Stimulated activated CD8-positive, alpha-beta memory T cell treated with anti-CD3 and anti-CD28 coated beads, Interleukin-2, amount 100 ng/mL, for 1 hour (primary cell): ENCODE data around the gene THAP10.
"Not testable (repeated sequence)": the region's sequence is repeated elsewhere in the genome, so short reads cannot be mapped to it uniquely, and the experiment has no call there.

Experiments used
- DNase-seq, 2 donors: peaks; one replicate each; pipeline ENCODE4 v3.0.0-alpha.2; 2020; ENCODE audit warnings: low read depth in 2 of 2

THAP10 gene

DNA sequence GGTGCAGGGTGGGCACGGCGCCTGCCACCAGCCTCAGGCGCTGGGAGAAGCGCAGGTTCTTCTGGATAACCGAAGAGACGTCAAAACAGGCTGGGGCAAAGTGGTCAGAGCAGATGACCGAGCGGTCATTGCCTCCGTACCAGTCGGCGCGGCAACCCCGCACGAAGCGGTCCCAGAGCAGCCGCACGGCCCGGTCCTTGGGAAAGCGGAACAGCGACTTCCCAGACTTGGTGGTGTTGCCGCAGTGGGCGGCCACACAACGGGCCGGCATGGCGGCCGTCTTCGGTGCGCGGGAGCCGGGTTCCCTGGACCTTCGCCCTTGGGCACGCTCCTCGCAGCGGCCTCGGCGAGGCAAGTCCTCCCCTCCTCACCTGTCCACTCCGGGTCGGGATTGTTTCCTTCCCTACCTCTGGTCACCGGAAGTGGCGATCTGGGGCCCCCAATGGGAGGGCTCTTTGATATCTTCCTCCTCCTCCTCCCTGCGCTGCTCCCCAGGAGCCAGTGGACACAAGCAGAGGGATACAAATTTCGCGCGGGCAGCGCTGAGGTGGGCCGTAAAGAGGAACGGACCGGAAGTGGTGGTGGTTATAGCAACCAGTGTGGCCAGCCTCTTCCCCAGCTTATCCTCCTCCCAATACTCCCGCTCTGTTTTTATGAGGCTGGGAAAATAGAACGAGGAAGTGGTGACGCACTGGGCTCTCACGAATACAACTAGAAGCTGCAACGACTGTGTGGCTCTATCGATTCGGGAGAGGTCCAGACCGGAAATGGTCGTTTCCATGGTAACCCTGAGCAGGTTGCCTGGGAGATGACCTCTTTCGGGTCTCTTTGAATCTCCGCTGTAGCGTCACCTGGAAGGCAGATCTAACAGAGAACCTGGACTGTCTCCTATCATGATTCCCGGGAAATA, at the start of gene THAP10, which contains the start of gene LRRC49:
THAP10 (minus strand) TSS at position 432 of the 910 bp plus-strand sequence; CDS start at position 271, 161 bp downstream.
LRRC49 (plus strand) TSS at position 825 of the 910 bp plus-strand sequence; CDS start at position 894, 69 bp downstream.
- DNase-seq = no peak

DNA sequence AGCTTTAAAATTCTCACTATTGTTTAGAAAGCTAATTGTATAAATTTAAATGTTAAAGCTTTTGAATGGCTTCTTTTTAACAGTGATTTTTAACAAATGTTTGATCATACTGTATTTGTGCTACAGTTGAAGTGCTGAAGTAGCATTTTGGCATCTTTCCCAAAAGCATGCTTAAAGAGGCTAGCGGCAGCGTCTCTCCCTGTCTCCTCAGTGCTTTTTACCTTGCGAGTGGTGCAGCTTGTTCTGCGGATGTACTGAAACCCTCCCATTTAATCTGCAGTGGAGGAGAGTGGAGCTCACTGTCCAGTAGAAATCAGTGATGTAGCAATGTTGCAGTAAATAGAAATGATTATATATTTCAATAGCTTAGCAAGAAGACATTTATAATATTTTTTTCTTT, 44.1 kb upstream of the THAP10 start:
- no peak for DNase-seq

DNA sequence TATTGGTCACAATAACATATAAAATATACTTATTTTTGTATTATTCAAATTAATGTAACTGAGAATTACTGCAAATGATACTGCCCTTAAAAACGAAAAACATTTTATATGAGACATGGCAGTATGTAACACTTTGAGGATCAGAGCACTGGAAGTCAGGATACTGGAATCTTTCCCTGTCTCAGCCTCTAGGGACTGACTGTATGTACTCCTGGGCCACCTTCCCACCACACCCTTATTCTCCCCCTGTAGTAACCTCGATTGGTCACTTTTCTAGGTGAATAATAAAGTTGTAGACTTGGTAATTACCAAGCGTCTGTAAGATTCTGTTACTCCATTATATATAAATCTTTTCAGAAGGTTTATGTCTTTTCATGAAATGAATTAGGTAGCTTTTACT, 43.4 kb upstream of the THAP10 start:
- no peak for DNase-seq

DNA sequence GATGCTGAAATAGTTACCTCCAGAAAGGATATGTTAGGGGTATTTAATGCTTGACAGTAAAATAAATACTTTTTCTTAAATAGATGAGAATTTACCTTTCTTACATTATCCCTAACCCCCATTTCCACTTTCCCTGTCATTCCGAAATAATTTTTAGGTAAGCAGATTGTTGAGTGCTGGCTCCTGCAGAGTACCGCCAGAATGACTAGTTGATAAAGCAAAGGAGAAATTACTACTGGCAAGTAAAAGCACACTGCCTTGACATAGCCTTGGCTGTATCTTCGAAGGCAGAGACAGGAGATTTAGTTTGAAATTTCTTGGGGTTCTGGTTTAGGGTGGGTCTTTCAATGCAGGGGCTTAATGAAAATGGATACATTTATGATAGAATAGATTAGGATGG, 41.2 kb upstream of the THAP10 start:
- no peak for DNase-seq

DNA sequence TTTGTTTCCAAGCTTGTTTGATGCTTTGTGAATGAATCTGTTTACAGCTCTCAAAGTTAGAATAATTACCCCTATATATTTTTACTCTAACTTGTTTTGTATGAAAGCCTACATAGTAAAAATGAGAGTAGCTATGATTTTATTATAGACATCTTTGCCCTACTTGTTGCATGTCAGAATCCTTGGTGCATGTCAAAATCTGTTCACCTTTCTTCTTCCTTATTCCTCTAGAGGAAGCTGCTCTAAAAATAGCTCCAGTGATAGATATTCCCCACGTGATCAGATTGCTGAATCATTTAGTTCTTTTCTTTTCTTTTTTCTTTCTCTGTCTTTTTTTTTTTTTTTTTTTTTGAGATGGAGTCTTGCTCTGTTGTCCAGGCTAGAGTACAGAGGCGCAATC, 40.2 kb upstream of the THAP10 start:
- DNase-seq = no peak

DNA sequence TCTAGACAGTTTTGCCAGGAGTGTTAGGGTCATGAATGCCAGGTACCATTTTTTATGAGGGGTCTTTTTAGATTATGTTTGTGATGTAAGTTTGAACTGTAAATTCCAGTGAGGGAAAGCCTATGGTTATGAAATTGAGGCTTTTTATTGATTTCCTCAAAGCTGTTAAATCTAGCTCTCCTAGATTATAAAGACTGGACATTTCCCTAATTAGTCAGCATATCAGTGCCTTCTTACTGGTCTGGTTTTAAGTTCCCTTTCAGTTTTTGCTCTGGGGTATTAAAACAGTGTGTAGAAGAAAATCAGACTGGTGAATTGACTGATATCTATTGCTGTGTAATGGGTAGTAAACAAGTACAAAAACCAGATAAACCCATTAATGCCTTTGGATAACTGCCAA, 39.6 kb upstream of the THAP10 start:
- no peak for DNase-seq

DNA sequence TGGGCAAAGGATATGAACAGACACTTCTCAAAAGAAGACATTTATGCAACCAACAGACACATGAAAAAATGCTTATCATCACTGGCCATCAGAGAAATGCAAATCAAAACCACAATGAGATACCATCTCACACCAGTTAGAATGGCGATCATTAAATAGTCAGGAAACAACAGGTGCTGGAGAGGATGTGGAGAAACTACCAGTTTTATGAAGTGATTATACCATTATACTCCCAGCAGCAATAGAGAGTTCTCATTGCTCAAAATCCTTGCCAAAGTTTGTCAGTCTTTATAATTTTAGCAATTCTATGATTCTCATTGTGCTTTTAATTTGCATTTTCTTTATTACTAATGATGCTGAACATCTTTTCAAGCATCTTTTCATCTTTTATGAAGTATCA, 34.7 kb upstream of the THAP10 start:
- DNase-seq = not testable (repeated sequence)

DNA sequence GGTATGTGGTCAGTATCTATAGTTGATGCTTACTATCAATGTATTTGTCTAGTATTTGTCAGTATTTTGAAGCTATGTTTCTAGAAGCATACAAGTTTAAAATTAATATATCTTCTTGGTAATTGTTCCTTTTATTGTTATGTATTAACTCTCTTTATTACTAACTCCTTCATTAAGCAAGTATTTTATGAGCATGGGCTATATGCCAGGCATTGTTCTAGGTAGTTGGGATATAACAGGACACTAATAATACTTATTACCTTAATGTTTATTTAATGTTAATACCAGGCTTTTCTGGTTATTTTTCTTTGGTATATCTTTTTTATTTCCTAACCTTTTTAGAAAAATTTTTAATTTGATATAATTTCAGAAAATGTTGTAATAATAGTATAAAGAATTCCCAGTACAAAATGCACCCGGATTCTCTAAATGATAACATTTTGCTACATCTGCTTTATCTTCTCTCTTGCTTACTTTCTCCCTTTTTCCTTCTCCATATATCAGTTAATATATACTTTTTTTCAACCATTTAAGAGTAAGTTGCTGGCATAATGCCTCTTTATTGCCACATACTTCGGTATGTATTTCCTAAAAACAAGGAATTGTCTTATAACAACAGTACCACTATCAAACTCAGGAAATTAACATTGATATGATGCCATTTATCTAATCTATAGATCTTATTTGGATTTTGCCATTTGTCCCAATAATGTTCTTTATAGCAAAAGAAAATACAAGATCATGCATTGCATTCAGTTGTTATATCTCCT, 31.3 kb upstream of the THAP10 start:
- no peak for DNase-seq

DNA sequence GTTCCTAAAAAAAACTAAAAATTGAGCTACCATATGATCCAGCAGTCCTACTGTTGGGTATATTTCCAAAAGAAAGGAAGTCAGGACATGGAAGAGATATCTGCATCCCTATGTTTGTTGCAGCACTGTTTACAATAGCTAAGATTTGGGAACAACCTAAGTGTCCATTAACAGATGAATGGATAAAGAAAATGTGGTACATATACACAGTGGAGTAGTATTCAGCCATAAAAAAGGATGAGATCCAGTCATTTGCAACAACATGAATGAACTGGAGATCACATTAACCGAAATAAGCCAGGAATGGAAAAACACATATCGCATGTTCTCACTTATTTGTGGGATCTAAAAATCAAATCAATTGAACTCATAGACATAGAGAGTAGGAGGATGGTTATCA, 29.9 kb upstream of the THAP10 start:
- DNase-seq = no peak

DNA sequence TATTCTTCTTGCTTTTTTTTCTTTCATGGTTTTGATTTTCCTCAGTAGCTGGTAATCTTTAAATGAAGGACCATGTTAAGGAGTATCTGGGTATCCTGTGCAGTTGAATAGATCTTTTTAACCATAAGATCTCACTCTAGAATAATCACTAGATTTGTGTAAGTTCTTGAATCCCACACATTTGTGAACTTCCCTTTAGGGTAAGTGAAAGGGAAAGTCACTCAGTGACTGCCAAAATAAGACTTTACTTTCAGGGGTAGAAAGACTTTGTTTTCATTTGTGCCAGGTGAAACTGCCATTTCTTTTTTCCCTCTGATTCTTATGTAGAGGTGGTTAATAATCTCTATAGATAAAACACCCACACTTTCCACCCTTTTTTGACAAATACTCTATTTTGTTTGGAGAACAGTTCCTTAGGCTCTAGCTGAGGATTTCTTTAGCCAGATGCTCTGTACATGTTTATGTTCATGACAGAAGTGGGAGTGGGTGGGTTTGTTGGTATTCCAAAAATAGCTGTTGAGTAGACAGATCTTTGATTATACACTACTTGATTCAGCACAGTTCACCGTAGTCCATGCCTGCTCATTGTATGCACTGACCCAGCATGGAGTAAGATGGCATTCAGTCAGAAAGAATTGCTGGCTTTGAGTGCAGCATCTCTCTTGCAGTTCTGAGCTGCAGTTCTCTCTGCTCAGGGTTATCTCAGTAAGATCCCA, 28.9 kb upstream of the THAP10 start:
- no peak for DNase-seq

DNA sequence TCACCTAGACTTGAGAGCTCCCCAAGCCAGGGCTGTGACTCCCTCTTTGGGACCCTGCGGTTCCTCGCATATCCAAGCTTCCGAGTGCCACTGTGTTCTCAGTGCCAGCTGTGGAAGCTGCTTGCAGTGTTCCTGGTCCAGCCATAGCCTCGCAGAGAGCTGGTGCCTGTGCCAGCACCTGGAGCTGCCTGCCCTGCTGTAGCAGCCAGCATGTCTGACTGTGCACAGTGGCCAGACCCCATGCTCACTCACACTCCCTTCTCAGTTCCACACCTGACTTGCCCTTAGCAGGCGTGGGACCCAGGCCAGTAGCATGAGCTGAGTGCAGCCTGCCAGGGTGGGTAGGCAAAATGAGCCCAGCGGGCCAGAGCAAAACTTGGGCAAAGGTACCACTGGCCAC, 25.7 kb upstream of the THAP10 start:
- no peak for DNase-seq

DNA sequence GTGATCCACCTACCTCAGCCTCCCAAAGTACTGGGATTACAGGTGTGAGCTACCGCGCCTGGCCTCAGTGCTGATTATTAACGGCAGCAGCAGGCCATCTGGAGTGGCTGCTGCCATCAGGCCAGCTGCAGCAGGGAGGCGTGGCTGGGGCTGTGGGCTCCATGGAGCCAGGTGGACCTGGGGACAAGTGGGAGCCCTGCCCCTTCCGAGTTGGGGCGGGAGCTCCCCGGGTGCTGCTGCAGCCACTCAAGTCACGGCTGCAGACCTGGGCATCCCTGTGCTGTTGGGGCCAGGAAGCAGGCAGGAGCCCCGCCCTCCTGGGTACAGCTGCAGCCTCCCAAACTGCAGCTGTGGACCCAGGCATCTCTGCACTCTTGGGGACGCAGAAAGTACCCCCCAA, 24.3 kb upstream of the THAP10 start:
- no peak for DNase-seq

DNA sequence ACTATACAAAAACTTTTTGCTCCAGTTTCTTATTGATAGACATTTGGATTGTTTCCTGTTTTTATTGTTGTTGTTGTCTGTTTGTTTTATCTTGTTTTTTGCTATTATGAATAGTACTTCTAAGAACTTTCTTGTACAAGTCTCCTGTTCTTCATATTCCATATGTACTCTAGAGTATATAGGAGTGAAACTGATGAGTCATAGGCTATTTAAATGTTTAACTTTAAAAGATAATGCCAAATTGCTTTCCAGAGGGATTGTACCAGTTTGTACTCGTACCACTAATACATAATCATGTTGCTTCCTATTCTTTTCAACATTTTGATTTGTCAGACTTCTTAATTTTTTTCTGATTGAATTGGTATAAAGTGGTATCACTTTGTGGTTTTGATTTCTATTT, 20.0 kb upstream of the THAP10 start:
- no peak for DNase-seq

DNA sequence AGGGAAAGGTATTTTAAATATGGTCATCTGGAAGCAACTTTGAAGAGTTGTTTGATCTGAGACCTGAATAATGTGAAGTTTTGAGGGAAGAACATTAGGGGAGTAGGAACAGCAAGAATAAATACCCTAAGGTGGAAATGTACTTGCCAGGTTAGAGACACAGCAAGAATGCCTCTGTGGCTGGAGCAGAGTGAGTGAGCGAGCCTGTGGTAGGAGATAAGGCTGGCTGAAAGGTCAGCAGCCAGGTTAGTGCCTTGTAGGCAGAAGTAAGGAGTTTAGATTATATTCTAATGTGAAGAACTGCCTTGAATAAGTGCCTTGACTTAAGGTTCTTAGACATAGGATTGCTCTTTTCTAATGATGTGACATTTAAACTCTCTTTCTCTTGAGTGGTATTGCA, 18.7 kb upstream of the THAP10 start:
- no peak for DNase-seq

DNA sequence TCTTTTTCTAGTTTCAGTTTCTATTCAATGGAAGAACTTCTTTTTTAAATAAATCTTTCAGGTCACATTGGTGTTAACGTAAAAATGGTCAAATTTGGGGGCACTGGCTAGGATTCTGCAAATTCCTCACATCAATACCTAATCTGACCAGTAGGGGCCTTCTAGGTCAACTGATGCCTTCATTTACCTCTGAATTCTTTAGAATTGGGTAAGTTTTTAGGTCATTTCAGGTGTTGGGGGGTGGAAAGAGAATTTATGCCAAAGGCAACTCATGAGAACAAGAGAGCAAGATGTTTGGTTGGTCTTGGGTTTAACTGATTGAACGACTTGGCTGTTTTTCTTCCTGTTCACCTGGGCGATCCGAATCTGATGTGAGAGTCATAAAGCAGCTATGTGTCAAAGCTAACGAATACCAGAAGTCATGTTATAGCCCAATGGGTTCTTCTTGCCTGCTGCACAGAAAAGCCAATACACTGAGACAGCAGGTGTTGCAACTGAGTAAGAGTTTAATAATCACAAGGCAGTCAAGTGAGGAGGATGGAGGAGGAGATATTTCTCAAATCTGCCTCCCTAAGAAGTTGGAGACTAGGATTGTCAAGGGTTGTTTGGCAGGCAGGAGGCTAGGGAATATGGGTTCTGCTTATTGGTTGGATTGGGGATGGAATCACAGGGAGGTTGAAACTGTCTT, 15.7 kb upstream of the THAP10 start:
- no peak for DNase-seq

DNA sequence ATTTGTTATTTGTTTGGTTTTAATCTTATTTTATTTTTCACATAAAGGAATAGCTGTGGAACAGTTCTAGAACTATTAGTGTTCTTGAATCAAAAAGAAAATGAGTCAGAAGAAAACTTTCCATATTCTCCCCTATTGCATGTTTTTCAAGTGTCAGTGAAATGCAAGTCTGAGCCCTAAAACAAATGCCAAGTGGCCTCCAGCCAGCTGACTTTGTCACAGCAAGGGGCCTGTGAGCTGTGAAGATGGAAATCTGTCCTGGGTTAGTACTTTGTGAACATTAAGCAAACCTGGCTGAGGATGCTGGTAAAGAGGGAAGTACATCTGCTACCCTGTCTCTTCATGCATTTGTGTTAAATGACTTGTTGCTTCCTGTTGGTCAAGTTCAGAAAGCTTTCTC, 14.6 kb upstream of the THAP10 start:
- DNase-seq = no peak

DNA sequence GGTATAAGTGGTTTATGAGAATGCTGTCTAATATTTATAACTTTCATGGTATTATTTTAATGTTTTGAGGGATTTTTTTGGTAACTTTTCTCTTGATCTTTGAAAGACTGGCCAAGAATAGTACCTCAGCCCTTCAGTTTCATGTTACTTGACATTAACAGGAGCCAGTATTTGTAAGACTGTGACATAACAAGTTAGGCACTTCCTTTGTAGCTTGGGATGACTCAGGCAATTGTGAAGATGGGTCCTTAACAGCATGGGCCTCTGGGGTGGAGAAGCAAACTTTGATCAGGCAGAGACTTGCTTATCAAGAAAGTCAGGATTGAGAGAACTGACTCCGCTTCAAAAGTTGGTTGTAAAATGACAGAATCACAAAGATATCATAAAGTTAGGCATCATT, 9.9 kb upstream of the THAP10 start:
- DNase-seq = no peak

DNA sequence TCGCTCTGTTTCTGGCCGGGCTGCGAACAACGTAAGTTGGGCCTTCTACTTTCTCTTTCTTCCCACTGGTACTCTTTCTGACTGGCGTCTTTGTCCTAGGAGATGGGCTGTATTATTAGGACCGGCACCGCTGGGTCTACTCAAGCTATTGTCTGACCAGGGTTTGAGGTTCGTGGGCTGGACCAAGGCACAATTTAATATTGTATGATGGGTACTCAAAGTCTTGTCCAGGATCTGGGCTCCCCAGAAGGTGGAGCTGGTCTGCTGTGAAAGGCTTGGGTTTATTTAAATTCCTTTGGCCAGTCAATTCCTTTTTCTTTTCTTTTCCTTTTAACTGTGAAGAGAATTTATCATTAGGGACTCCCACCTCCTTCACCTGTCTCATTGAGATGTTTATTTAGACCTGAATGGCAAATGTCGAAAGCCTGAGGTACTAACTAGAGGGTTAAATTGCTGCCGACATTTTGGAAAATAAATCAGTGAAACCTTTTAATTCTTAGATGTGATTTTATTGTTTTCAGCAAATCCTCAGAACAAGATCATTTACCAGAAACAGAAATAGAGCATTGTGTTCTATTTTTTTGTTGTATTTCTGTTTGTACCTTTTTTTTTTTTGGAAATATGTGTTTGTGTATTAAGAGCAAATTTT, 803 bp upstream of the THAP10 start:
- no peak for DNase-seq

DNA sequence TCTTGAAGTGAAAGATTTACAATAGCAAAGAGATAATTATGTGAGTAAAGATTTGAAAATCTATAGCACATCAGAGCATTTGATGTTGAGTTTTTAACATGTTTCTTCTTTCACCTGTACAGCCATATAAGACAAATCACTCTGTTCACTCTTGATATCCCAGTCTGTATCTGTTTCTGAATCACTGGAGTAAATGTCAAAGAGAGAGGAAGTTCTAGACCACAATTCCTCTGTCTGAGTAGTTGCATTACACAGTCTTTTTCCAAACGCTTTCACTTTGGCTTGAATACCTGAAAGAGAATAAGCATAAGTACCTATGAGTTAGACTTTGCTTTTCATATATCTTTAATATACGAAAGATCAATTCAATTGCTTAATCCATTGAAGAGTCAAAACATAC, 9.9 kb downstream of the THAP10 start:
- DNase-seq = no peak

DNA sequence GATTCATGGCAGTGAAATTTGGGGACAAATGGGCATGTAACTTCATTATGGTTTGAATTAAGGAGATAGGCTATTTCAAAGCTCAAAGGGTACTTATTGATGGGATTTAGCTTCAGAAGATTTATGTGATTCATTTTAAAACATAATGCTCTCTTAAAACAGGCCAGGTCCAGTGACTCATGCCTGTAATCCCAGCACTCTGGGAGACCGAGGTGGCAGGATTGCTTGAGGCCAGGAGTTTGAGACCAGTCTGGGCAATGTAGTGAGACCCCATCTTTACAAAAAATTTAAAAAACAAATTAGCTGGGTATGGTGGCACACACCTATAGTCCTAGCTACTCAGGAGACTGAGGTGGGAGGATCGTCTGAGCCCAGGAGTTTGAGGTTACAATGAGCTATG, 11.5 kb downstream of the THAP10 start:
- DNase-seq = no peak

DNA sequence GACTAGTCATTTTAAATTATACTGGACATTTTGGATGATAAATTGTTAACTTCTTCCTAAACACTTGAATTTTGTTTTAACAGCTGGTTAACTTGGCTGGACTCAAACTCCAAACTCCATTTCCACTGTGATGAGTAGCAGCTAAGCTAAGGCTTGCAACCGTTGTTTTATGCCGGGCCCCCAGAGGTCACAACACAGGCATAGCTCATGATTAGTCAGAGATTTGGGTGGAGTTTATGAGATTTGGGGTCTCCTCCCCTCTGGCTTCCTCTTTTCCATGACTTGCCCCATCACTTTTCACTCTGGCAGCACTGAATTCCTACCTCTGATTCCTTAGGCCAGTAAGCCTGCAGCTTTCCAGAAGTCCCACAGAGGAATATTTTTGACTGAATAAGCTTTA, 12.8 kb downstream of the THAP10 start:
- DNase-seq = no peak
